SK-N-SH (cell line): ENCODE data around the gene TBKBP1. TPM values are rescaled to one million over a fixed set of nuclear protein-coding genes. Genes with fewer than 3 reads are reported as not detected.

Experiments
- CTCF ChIA-PET: fragments of 300-600, 350-600 bp; formaldehyde crosslinking; extraction: SDS; loops from one replicate; lab custom pipeline; 2021; lab: Yijun Ruan, JAX
- POLR2A ChIA-PET: fragments of 350-600 bp; sonication (Branson Sonifier 250); formaldehyde crosslinking; extraction: SDS; loops from one replicate; lab custom pipeline; 2020; ENCODE audit warnings: antibody characterized with exemption, inconsistent platforms; lab: Yijun Ruan, JAX
- DNase-seq: peaks from one replicate; pipeline ENCODE4 v3.0.0; 2012
- H2AFZ ChIP-seq: fragments of 200-600 bp; sonication (generic); 2 replicates; pipeline ENCODE4 v1.8.1; 2016; ENCODE audit warnings: antibody characterized with exemption, mild to moderate bottlenecking, low read depth
- H3F3A ChIP-seq: fragments of 200-600 bp; sonication (generic); replicated peaks from 2 replicates; pipeline ENCODE3; 2016; ENCODE audit warnings: antibody characterized with exemption, mild to moderate bottlenecking; ENCODE audit not compliant: insufficient read depth
- H3K27ac ChIP-seq, 2 experiments: fragments of 200-500 bp in 1 of 2; fragments of 200-600 bp in 1 of 2; sonication (Bioruptor generic) in 1 of 2; sonication (generic), shearing (Covaris generic) in 1 of 2; 2 replicates each; pipeline versions ENCODE4 v1.5.1 to v1.6.1; 2014 to 2016; ENCODE audit warnings: low read depth in 2 of 2, inconsistent platforms in 1 of 2, low read length in 1 of 2, mild to moderate bottlenecking in 1 of 2, mixed read lengths in 1 of 2
- H3K27me3 ChIP-seq: fragments of 200-600 bp; sonication (generic), shearing (Covaris generic); 2 replicates; pipeline ENCODE4 v1.6.1; 2016; ENCODE audit warnings: mixed run types; ENCODE audit not compliant: insufficient read depth
- H3K36me3 ChIP-seq, 2 experiments: fragments of 200-500 bp in 1 of 2; fragments of 200-600 bp in 1 of 2; sonication (Bioruptor generic) in 1 of 2; sonication (generic) in 1 of 2; replicated peaks in 1 of 2; 2 replicates each; pipeline versions ENCODE3 to v1.5.1; 2014 to 2016; ENCODE audit warnings: low read length in 1 of 2, mild to moderate bottlenecking in 1 of 2; ENCODE audit not compliant: insufficient read depth in 2 of 2, control insufficient read depth in 1 of 2
- H3K4me1 ChIP-seq, 2 experiments: fragments of 200-500 bp in 1 of 2; fragments of 200-600 bp in 1 of 2; sonication (Bioruptor generic) in 1 of 2; sonication (generic), shearing (Covaris generic) in 1 of 2; 2 replicates each; pipeline versions ENCODE4 v1.5.1 to v1.6.1; 2014 to 2016; ENCODE audit warnings: low read depth in 1 of 2, low read length in 1 of 2, mixed run types in 1 of 2; ENCODE audit not compliant: insufficient read depth in 2 of 2, control insufficient read depth in 1 of 2
- H3K4me2 ChIP-seq: fragments of 200-600 bp; sonication (generic), shearing (Covaris generic); 2 replicates; pipeline ENCODE4 v1.6.1; 2017; ENCODE audit warnings: mixed run types
- H3K4me3 ChIP-seq, 2 experiments: fragments of 200-500 bp in 1 of 2; fragments of 200-600 bp in 1 of 2; sonication (Bioruptor generic) in 1 of 2; sonication (generic), shearing (Covaris generic) in 1 of 2; 2 replicates each; pipeline versions ENCODE4 v1.5.1 to v1.8.1; 2014 to 2016; ENCODE audit warnings: low read depth in 2 of 2, inconsistent platforms in 1 of 2, low read length in 1 of 2, mild to moderate bottlenecking in 1 of 2, mixed read lengths in 1 of 2, moderate library complexity in 1 of 2
- H3K79me2 ChIP-seq: fragments of 200-600 bp; sonication (generic); 2 replicates; pipeline ENCODE4 v1.8.1; 2017; ENCODE audit warnings: mild to moderate bottlenecking; ENCODE audit not compliant: insufficient read depth
- H3K9ac ChIP-seq: fragments of 200-600 bp; sonication (generic); 2 replicates; pipeline ENCODE4 v1.6.1; 2017; ENCODE audit warnings: mixed run types
- H3K9me2 ChIP-seq: fragments of 200-600 bp; sonication (generic); 2 replicates; pipeline ENCODE4 v1.6.1; 2017; ENCODE audit warnings: mixed run types
- H3K9me3 ChIP-seq: fragments of 200-600 bp; sonication (generic); 2 replicates; pipeline ENCODE4 v1.6.1; 2017; ENCODE audit warnings: mixed run types, mild to moderate bottlenecking, moderate library complexity
- H4K20me1 ChIP-seq: fragments of 200-600 bp; sonication (generic); 2 replicates; pipeline ENCODE4 v1.6.1; 2017; ENCODE audit warnings: mild to moderate bottlenecking, mixed run types; ENCODE audit not compliant: insufficient read depth
- CTCF ChIP-seq: fragments of 200-600 bp; sonication (generic); IDR thresholded peaks from 2 replicates; pipeline ENCODE4 v1.6.1; 2017; ENCODE audit warnings: antibody characterized with exemption, mild to moderate bottlenecking, moderate library complexity
- EP300 ChIP-seq, 2 experiments: IDR thresholded peaks; 2 replicates each; pipeline versions ENCODE4 v1.4.0 to v1.6.1; 2012; ENCODE audit warnings: borderline replicate concordance in 1 of 2, low read depth in 1 of 2, low read length in 1 of 2
- MXI1 ChIP-seq: IDR thresholded peaks from 2 replicates; pipeline ENCODE4 v1.6.1; 2012; ENCODE audit warnings: mild to moderate bottlenecking, low read depth, low read length, improper control_type of control experiment
- NRF1 ChIP-seq: IDR thresholded peaks from 2 replicates; pipeline ENCODE4 v1.6.1; 2012; ENCODE audit warnings: low read depth, mild to moderate bottlenecking, low read length
- REST ChIP-seq: IDR thresholded peaks from 2 replicates; pipeline ENCODE4 v1.6.1; 2012; ENCODE audit warnings: mild to moderate bottlenecking, low read depth, low read length, moderate library complexity
- RXRA ChIP-seq: IDR thresholded peaks from 2 replicates; pipeline ENCODE4 v1.4.0; 2012; ENCODE audit warnings: low read depth, mild to moderate bottlenecking, borderline replicate concordance
- USF1 ChIP-seq: IDR thresholded peaks from 2 replicates; pipeline ENCODE4 v1.4.0; 2012; ENCODE audit warnings: low read depth, borderline replicate concordance
- ZBTB33 ChIP-seq: IDR thresholded peaks from 2 replicates; pipeline ENCODE4 v1.4.0; 2012; ENCODE audit warnings: low read depth, borderline replicate concordance
- WGBS: methylation state at CpG from one replicate; pipeline ENCODE4 v1.1.6; 2017; ENCODE audit warnings: low lambda C conversion rate; 5-methylcytosine and 5-hydroxymethylcytosine counted together
- polyA plus RNA-seq, 3 experiments: library from polyadenylated mRNA; depleted of rRNA; stranded (reverse); fragments of >200 nt; gene quantifications; 2 replicates each; pipeline ENCODE4 v1.2.3, GENCODE V29; 2012

The TBKBP1 gene
- polyA plus RNA-seq, 1 of the 3 experiments (the other 2 are of a cell fraction), result 14.4 TPM

GRCh38 chr17:47707884-47708283 lies 13.9 kb downstream of the TBKBP1 start:
- no peak for DNase-seq
- Histone ChIP-seq H3K9ac (no peak overlapping the region), H4K20me1 (peaks cover 11% of the 10 kb centered on the region; the same call in 1 of the 2 replicates), H3K27me3 (peaks cover 4% of the 10 kb centered on the region; the same call in 1 of the 2 replicates), H3K79me2 (no peaks in the 10 kb centered on the region), H3F3A (no peaks in the 10 kb centered on the region), H3K4me2 (no peak overlapping the region), H3K9me3 (no peaks in the 10 kb centered on the region), H3K4me1 (peaks cover 0 to 4% of the 10 kb centered on the region in 2 experiments; a peak in 2 of 4 replicates), H3K27ac (no peak overlapping the region), H3K9me2 (no peaks in the 10 kb centered on the region), H3K36me3 (peaks cover 0 to 27% of the 10 kb centered on the region in 2 experiments), H3K4me3 (no peak overlapping the region), H2AFZ (no peak overlapping the region)
- CTCF ChIA-PET, result interaction anchor here (1.1 to 14.7 kb wide), 6 partner anchors 9 to 82 kb away, joined by 3 to 195 read pairs (median 7); partner anchors contain the start of genes TBKBP1 and TBX21
- POLR2A ChIA-PET, result interaction anchor here (0.6 kb wide), 1 partner anchor 430 kb away, joined by 3 read pairs; no protein-coding TSS in a partner anchor
- 88% methylated on average over 3 of the region's 3 CpGs for WGBS
- no peak for TF ChIP-seq RXRA
- TF ChIP-seq REST, result peak; percentile 84
- no peak for TF ChIP-seq CTCF
- TF ChIP-seq USF1, result no peak
- no peak for TF ChIP-seq NRF1

GRCh38 chr17:47708312-47708863 lies 14.4 kb downstream of the TBKBP1 start:
- no peak for TF ChIP-seq MXI1
- TF ChIP-seq USF1, result no peak
- no peak for TF ChIP-seq EP300 (IDR thresholded peaks at IDR 0.05; ENCODE audit: borderline replicate concordance in 1 of 2, low read depth in 1 of 2, low read length in 1 of 2)
- no peak for TF ChIP-seq ZBTB33
- Histone ChIP-seq H2AFZ (no peak overlapping the region), H3K9me3 (no peaks in the 10 kb centered on the region), H3K27me3 (peaks cover 9% of the 10 kb centered on the region; the same call in 1 of the 2 replicates), H3K4me3 (no peak overlapping the region), H3K36me3 (peaks cover 0 to 25% of the 10 kb centered on the region in 2 experiments), H3K4me2 (no peak overlapping the region), H3K27ac (no peak overlapping the region), H4K20me1 (peaks cover 12% of the 10 kb centered on the region; the same call in 1 of the 2 replicates), H3K4me1 (peaks cover 0 to 4% of the 10 kb centered on the region in 2 experiments; a peak in 2 of 4 replicates), H3K9me2 (no peaks in the 10 kb centered on the region), H3K9ac (no peak overlapping the region), H3F3A (no peaks in the 10 kb centered on the region), H3K79me2 (no peaks in the 10 kb centered on the region)
- no peak for DNase-seq
- WGBS, result 92% methylated on average over 31 of the region's 31 CpGs
- ChIA-PET POLR2A (interaction anchor here (0.6 kb wide), 1 partner anchor 429 kb away, joined by 3 read pairs; no protein-coding TSS in a partner anchor), CTCF (interaction anchor here (1.1 to 14.7 kb wide), 6 partner anchors 10 to 82 kb away, joined by 3 to 195 read pairs (median 7); partner anchors contain the start of genes TBKBP1 and TBX21)
